HL-60 (cell line): ENCODE measurements around the gene OR4D1.

Source experiments
- DNase-seq, 2 experiments: peaks; one replicate each; pipeline ENCODE4 v3.0.0-alpha.2; 2010 to 2020; ENCODE audit warnings: low read depth in 1 of 2, low spot score in 1 of 2
- H3K27ac ChIP-seq: fragments of 250-450 bp; sonication (Bioruptor Pico); replicated peaks from 2 replicates; pipeline ENCODE4 v1.5.1; 2020; ENCODE audit warnings: mild to moderate bottlenecking, moderate library complexity
- H3K27me3 ChIP-seq: fragments of 250-450 bp; sonication (Bioruptor Pico); 2 replicates; pipeline ENCODE4 v1.5.1; 2021; ENCODE audit warnings: mild to moderate bottlenecking, moderate library complexity; ENCODE audit not compliant: insufficient read depth, poor library complexity, severe bottlenecking
- H3K4me3 ChIP-seq: replicated peaks from 2 replicates; pipeline ENCODE4 v1.5.1; 2011; ENCODE audit warnings: mild to moderate bottlenecking, control low read depth, low read length; ENCODE audit not compliant: insufficient read depth
- CTCF ChIP-seq: IDR thresholded peaks from one replicate; pipeline ENCODE4 v1.5.1; 2011; ENCODE audit warnings: low read length, control low read depth, inconsistent platforms; ENCODE audit not compliant: insufficient read depth
- GABPA ChIP-seq: IDR thresholded peaks from 2 replicates; pipeline ENCODE4 v1.6.1; 2012; ENCODE audit warnings: low read depth
- POLR2AphosphoS5 ChIP-seq: IDR thresholded peaks from 2 replicates; pipeline ENCODE4 v1.6.1; 2012; ENCODE audit warnings: low read depth
- SPI1 ChIP-seq: IDR thresholded peaks from 2 replicates; pipeline ENCODE4 v1.6.1; 2012; ENCODE audit warnings: low read depth, mild to moderate bottlenecking, borderline replicate concordance
- TF ChIP-seq, protein P1 (sequence below): IDR thresholded peaks from 2 replicates; pipeline ENCODE4 v1.6.1; 2012; ENCODE audit warnings: low read depth; ENCODE audit not compliant: insufficient replicate concordance

OR4D1 gene

GRCh38 chr17:58150394-58150793, 2.2 kb downstream of the OR4D1 start:
- peaks cover 30% of the 10 kb centered on the region for H3K27me3 ChIP-seq

GRCh38 chr17:58153046-58153445, 4.9 kb downstream of the OR4D1 start:
- no peak for DNase-seq

More at GRCh38 chr17:58150394-58150793, 2.2 kb downstream of the OR4D1 start:
- no peak for DNase-seq
- Histone ChIP-seq H3K4me3 (no peak overlapping the region), H3K27ac (no peak overlapping the region)
- TF ChIP-seq CTCF (no peak), POLR2AphosphoS5 (no peak), SPI1 (no peak), GABPA (no peak)
- TF ChIP-seq, protein P1, sequence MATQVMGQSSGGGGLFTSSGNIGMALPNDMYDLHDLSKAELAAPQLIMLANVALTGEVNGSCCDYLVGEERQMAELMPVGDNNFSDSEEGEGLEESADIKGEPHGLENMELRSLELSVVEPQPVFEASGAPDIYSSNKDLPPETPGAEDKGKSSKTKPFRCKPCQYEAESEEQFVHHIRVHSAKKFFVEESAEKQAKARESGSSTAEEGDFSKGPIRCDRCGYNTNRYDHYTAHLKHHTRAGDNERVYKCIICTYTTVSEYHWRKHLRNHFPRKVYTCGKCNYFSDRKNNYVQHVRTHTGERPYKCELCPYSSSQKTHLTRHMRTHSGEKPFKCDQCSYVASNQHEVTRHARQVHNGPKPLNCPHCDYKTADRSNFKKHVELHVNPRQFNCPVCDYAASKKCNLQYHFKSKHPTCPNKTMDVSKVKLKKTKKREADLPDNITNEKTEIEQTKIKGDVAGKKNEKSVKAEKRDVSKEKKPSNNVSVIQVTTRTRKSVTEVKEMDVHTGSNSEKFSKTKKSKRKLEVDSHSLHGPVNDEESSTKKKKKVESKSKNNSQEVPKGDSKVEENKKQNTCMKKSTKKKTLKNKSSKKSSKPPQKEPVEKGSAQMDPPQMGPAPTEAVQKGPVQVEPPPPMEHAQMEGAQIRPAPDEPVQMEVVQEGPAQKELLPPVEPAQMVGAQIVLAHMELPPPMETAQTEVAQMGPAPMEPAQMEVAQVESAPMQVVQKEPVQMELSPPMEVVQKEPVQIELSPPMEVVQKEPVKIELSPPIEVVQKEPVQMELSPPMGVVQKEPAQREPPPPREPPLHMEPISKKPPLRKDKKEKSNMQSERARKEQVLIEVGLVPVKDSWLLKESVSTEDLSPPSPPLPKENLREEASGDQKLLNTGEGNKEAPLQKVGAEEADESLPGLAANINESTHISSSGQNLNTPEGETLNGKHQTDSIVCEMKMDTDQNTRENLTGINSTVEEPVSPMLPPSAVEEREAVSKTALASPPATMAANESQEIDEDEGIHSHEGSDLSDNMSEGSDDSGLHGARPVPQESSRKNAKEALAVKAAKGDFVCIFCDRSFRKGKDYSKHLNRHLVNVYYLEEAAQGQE: no peak

DNA sequence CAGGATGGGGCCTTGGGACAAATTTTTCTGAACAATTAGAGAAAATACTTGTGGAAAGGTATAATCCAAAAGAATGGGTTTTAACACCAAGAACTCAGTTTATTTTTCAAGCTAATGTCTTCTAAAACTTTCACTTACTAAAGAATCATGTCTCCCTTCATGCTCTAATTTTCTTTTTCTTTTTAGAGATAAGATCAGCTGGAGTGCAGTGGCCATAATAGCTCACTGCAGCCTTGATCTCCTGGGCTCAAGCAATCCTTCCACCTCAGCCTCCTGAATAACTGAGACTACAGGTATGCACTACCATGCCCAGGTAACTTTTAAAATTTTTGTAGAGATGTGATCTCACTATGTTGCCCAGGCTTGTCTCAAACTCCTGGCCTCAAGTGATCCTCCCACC, 5.5 kb downstream of the OR4D1 start:
- H3K4me3 ChIP-seq: no peak overlapping the region
- no peak for DNase-seq
- H3K27ac ChIP-seq: no peak overlapping the region
- TF ChIP-seq CTCF: no peak
- TF ChIP-seq POLR2AphosphoS5: no peak
- TF ChIP-seq SPI1: no peak
- TF ChIP-seq GABPA: no peak
- TF ChIP-seq, protein P1: no peak
- H3K27me3 ChIP-seq: peaks cover 38% of the 10 kb centered on the region

More at GRCh38 chr17:58153046-58153445, 4.9 kb downstream of the OR4D1 start:
- Histone ChIP-seq H3K4me3 (no peak overlapping the region), H3K27me3 (peaks cover 38% of the 10 kb centered on the region), H3K27ac (no peak overlapping the region)
- TF ChIP-seq CTCF (no peak), POLR2AphosphoS5 (no peak), SPI1 (no peak), GABPA (no peak)
- TF ChIP-seq, protein P1: no peak
